ENCODE measurements around the gene ITGBL1.
A peak's percentile ranks its signal among the peaks of the same experiment; 100 is the strongest.

Gene ITGBL1

GRCh38 chr13:101639711-101640110 lies 187.2 kb downstream of the ITGBL1 start:
- no peak for DNase-seq

GRCh38 chr13:101640788-101641400 lies 188.4 kb downstream of the ITGBL1 start:
- no peak for DNase-seq

GRCh38 chr13:101645871-101646270 lies 193.4 kb downstream of the ITGBL1 start:
- DNase-seq, result no peak

GRCh38 chr13:101647760-101648159 lies 195.3 kb downstream of the ITGBL1 start:
- DNase-seq, result no peak

- DNase-seq, result no peak
These were observed 196.5 kb downstream of the ITGBL1 start for GRCh38 chr13:101648766-101649487.

- DNase-seq, result no peak
These were observed 197.1 kb downstream of the ITGBL1 start for GRCh38 chr13:101649488-101650126.

GRCh38 chr13:101654883-101655282 lies 202.4 kb downstream of the ITGBL1 start:
- DNase-seq, result no peak

- no peak for DNase-seq
These were observed 203.0 kb downstream of the ITGBL1 start for GRCh38 chr13:101655435-101655834.

GRCh38 chr13:101660711-101661110 lies 208.2 kb downstream of the ITGBL1 start:
- DNase-seq, result no peak

GRCh38 chr13:101661839-101662238 lies 209.4 kb downstream of the ITGBL1 start:
- no peak for DNase-seq

- DNase-seq, result no peak
These were observed 221.1 kb downstream of the ITGBL1 start for GRCh38 chr13:101673360-101674105.

GRCh38 chr13:101681834-101682233 lies 229.4 kb downstream of the ITGBL1 start:
- no peak for DNase-seq

GRCh38 chr13:101686003-101686402 lies 233.5 kb downstream of the ITGBL1 start:
- DNase-seq, result no peak

GRCh38 chr13:101690871-101691270 lies 238.4 kb downstream of the ITGBL1 start:
- no peak for DNase-seq

GRCh38 chr13:101691341-101691860 lies 238.9 kb downstream of the ITGBL1 start:
- no peak for DNase-seq

- DNase-seq, result peak; percentile 16
These were observed 243.5 kb downstream of the ITGBL1 start for GRCh38 chr13:101695870-101696516.

GRCh38 chr13:101697745-101698144 lies 245.3 kb downstream of the ITGBL1 start:
- no peak for DNase-seq

- no peak for DNase-seq
These were observed 245.9 kb downstream of the ITGBL1 start for GRCh38 chr13:101698400-101698799.

GRCh38 chr13:101700598-101700997 lies 248.1 kb downstream of the ITGBL1 start:
- DNase-seq, result no peak

- DNase-seq, result no peak
These were observed 250.6 kb downstream of the ITGBL1 start for GRCh38 chr13:101703081-101703480.

GRCh38 chr13:101703838-101704237 lies 251.4 kb downstream of the ITGBL1 start:
- DNase-seq, result no peak

GRCh38 chr13:101706651-101707050 lies 254.2 kb downstream of the ITGBL1 start:
- DNase-seq, result no peak

- no peak for DNase-seq
These were observed 255.2 kb downstream of the ITGBL1 start for GRCh38 chr13:101707659-101708058.
